GM06990 (cell line): ENCODE data around the gene TDRKH.
"Not testable (repeated sequence)": the region's sequence is repeated elsewhere in the genome, so short reads cannot be mapped to it uniquely, and the experiment has no call there.

Experiments
- DNase-seq: peaks from one replicate; pipeline ENCODE4 v3.0.0-alpha.2; 2011; ENCODE audit not compliant: insufficient read length; ENCODE audit errors: extremely low read depth
- H3K27me3 ChIP-seq: replicated peaks from 2 replicates; pipeline ENCODE4 v1.6.0; 2011; ENCODE audit warnings: low read length; ENCODE audit not compliant: control insufficient read depth, insufficient read depth
- H3K36me3 ChIP-seq: 2 replicates; pipeline ENCODE4 v1.5.1; 2011; ENCODE audit warnings: low read length; ENCODE audit not compliant: control insufficient read depth, insufficient read depth
- H3K4me3 ChIP-seq: replicated peaks from 2 replicates; pipeline ENCODE4 v1.5.1; 2011; ENCODE audit warnings: low read depth, mild to moderate bottlenecking, control low read depth, low read length
- TF ChIP-seq, protein P1 (sequence below): IDR thresholded peaks from 2 replicates; pipeline ENCODE4 v1.5.1; 2011; ENCODE audit warnings: low read length, control low read depth, mild to moderate bottlenecking, inconsistent platforms; ENCODE audit not compliant: insufficient read depth, poor library complexity, severe bottlenecking

TDRKH gene

DNA sequence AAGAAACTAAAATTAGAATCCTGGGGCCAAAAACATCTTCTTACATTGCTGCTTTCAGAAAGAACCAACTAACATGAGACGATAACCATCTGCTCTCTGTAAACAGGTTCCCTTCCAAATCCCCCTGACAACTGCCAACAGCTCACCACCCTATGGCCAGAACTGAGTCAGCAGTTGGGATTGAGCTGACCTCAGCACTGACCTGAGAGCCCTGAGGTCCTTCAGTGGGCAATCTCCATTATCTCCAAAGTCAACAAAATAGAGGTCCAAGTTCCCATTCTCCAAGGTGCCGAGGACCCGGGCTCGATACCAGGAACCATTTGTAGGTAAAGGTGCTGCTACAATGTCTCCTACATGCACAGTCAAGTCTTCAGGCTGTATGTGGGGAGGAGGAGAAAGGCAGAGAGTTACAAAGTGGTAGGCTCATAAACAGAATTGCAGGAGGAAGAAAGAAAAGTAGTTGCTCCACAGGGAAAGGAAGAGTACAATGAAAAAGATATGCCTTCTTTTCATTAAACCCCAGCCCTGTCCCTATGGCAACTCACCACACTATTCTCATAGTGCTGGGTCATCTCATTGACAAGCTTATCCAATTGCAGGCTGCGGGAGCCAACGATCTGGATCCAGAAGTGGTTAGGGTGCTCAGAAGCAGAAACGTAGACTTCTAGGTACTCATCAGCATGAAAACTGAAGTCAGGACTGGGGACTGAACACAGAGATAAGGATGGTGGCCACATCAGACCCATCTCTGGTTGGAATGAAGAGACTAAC lies 14.2 kb downstream of the TDRKH start:
- H3K27me3 ChIP-seq, result no peaks in the 10 kb centered on the region
- no peak overlapping the region for H3K4me3 ChIP-seq
- TF ChIP-seq, protein P1, sequence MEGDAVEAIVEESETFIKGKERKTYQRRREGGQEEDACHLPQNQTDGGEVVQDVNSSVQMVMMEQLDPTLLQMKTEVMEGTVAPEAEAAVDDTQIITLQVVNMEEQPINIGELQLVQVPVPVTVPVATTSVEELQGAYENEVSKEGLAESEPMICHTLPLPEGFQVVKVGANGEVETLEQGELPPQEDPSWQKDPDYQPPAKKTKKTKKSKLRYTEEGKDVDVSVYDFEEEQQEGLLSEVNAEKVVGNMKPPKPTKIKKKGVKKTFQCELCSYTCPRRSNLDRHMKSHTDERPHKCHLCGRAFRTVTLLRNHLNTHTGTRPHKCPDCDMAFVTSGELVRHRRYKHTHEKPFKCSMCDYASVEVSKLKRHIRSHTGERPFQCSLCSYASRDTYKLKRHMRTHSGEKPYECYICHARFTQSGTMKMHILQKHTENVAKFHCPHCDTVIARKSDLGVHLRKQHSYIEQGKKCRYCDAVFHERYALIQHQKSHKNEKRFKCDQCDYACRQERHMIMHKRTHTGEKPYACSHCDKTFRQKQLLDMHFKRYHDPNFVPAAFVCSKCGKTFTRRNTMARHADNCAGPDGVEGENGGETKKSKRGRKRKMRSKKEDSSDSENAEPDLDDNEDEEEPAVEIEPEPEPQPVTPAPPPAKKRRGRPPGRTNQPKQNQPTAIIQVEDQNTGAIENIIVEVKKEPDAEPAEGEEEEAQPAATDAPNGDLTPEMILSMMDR, result no peak
- no peak for DNase-seq
- peaks cover 6% of the 10 kb centered on the region; the same call in 1 of the 2 replicates for H3K36me3 ChIP-seq

DNA sequence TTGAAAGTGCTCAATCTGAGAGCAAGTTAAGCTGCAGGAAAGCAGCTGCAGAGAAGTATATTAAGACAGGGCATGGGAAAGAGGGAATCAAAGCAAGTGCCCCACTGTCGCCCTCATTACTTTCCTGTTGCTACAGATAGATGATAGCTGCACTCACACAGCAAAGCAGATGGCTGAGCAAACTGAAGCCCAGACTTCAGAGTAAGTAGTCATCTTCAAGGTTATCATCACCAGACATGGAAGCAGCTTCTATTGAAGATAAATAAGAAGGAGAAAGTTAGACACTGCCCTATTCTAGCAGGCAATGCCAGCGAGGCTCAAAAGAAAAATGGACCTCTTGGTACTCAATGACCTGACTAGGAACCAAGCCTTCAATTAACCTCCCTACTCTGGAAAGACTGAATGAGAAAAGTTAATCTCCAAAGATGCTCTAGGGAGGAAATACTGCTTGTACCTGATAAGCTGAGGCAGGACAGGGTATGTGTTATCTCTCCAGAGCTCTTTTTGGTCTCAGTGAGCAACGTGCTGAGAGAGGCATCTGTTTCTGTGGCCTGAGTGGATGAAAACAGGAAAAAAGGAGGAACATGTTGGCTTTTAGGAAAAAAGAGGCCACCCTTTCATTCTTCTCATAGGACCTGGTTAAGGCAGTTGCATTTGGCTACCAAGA lies 15.9 kb downstream of the TDRKH start:
- H3K4me3 ChIP-seq, result no peak overlapping the region
- peaks cover 6% of the 10 kb centered on the region; the same call in 1 of the 2 replicates for H3K36me3 ChIP-seq
- TF ChIP-seq, protein P1, result no peak
- no peaks in the 10 kb centered on the region for H3K27me3 ChIP-seq
- no peak for DNase-seq

DNA sequence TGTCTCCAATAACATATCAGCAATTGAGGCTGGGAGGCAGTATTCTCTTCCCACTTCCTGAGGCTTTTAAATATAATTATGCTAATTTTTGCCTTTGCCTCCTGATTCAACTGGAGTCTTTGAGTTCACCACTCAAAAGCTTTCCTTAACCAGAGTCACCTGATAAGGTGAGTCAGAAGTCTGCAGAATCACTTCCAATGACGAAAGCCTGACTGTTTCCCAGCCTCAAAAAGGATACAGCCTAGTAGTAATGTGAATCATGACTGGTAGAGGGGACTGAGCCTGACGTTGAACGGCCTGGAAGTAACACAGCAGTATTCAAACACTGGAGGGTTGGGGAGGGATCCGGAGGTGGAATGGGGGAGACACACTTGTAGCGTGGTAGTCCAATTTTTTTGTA lies 16.6 kb downstream of the TDRKH start:
- H3K27me3 ChIP-seq, result no peaks in the 10 kb centered on the region
- no peak for DNase-seq
- H3K4me3 ChIP-seq, result no peak overlapping the region
- TF ChIP-seq, protein P1, result no peak
- H3K36me3 ChIP-seq, result peaks cover 6% of the 10 kb centered on the region; the same call in 1 of the 2 replicates

DNA sequence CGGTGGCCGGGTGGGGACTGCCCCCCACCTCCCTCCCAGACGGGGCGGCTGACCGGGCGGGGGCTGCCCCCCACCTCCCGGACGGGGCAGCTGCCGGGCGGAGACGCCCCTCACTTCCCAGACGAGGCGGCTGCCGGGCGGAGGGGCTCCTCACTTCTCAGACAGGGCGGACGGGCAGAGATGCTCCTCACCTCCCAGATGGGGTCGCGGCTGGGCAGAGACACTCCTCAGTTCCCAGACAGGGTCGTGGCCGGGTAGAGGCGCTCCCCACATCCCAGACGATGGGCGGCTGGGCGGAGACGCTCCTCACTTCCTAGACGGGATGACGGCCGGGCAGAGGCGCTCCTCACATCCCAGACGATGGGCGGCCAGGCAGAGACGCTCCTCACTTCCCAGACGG lies 21.0 kb downstream of the TDRKH start:
- not testable (repeated sequence) for H3K4me3 ChIP-seq, DNase-seq

DNA sequence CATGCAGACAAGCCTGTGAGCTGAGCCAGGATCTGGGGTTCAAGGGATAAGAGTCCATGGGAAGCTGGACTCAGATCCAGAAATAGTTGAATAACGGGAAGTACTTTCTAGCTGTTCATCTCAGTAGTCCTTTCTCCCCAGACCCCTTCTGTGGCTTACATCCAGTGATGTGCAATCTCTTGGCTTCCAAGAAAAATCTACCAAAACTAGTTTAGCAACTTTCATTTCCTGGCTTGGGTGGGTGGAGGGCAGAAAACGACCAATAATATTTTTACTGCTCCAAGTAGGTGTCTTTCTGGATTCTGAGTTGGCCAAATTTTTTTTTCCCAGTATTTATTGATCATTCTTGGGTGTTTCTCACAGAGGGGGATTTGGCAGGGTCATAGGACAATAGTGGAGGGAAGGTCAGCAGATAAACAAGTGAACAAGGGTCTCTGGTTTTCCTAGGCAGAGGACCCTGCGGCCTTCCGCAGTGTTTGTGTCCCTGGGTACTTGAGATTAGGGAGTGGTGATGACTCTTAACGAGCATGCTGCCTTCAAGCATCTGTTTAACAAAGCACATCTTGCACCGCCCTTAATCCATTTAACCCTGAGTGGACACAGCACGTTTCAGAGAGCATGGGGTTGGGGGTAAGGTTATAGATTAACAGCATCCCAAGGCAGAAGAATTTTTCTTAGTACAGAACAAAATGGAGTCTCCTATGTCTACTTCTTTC lies 21.8 kb downstream of the TDRKH start:
- H3K27me3 ChIP-seq, DNase-seq, H3K4me3 ChIP-seq, H3K36me3 ChIP-seq: not testable (repeated sequence)

More for the DNA sequence above, 21.0 kb downstream of the TDRKH start:
- H3K36me3 ChIP-seq, H3K27me3 ChIP-seq: not testable (repeated sequence)

DNA sequence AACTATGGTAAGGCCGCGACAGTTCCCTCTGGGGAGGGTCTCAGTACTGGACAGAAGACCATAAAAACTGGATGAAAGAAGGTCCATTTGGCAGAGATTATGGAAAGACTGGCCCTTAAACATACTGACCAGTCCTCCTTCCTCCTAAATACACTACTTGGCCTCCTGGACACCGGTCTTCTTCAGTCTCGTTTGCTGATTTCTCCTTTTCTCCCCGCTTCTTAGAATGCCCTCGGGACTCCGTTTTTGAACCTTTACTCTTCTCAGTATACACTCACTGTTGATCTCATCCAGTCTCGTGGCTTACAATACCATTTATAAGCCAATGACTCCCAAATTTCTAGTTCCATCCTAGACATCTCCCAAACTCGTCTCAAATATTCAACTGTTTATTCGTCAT lies 26.3 kb downstream of the TDRKH start:
- no peak for DNase-seq
- Histone ChIP-seq H3K27me3 (no peaks in the 10 kb centered on the region), H3K4me3 (peak overlapping the region; percentile 96), H3K36me3 (peaks cover 9% of the 10 kb centered on the region)
- TF ChIP-seq, protein P1, result no peak
